Osteoblast (primary cell): ENCODE data around the gene METTL22. TPM values are rescaled to one million over a fixed set of nuclear protein-coding genes. Genes with fewer than 3 reads are reported as not detected.

Experiments used
- DNase-seq: peaks from one replicate; pipeline ENCODE4 v3.0.0; 2011; ENCODE audit warnings: low spot score, mixed read lengths; ENCODE audit not compliant: insufficient read length; ENCODE audit errors: missing footprints
- H2AFZ ChIP-seq: 2 replicates; pipeline ENCODE4 v1.6.0; 2011; ENCODE audit warnings: mild to moderate bottlenecking, low read length
- H3K27ac ChIP-seq: 2 replicates; pipeline ENCODE4 v1.5.1; 2011; ENCODE audit warnings: mild to moderate bottlenecking, low read depth, low read length, moderate library complexity
- H3K27me3 ChIP-seq: 2 replicates; pipeline ENCODE4 v1.6.0; 2012; ENCODE audit warnings: mild to moderate bottlenecking, control low read depth, inconsistent platforms, low read length, moderate library complexity; ENCODE audit not compliant: insufficient read depth
- H3K36me3 ChIP-seq: 2 replicates; pipeline ENCODE4 v1.5.1; 2011; ENCODE audit warnings: mild to moderate bottlenecking, low read length, control low read depth, moderate library complexity; ENCODE audit not compliant: insufficient read depth
- H3K4me1 ChIP-seq: 2 replicates; pipeline ENCODE4 v1.5.1; 2011; ENCODE audit warnings: mild to moderate bottlenecking, low read length, control low read depth, moderate library complexity; ENCODE audit not compliant: insufficient read depth
- H3K4me2 ChIP-seq: 2 replicates; pipeline ENCODE4 v1.6.0; 2011; ENCODE audit warnings: mild to moderate bottlenecking, low read length; ENCODE audit not compliant: insufficient read depth
- H3K4me3 ChIP-seq: fragments of 200-600 bp; sonication (generic); 3 replicates; pipeline ENCODE4 v1.5.1; 2012; ENCODE audit warnings: mild to moderate bottlenecking, low read length, inconsistent platforms; ENCODE audit not compliant: insufficient read depth
- H3K79me2 ChIP-seq: 2 replicates; pipeline ENCODE4 v1.6.0; 2012; ENCODE audit warnings: mild to moderate bottlenecking, low read length, control low read depth, inconsistent platforms; ENCODE audit not compliant: insufficient read depth
- H3K9me3 ChIP-seq: 2 replicates; pipeline ENCODE4 v1.5.1; 2011; ENCODE audit warnings: low read depth, low read length, control low read depth
- H4K20me1 ChIP-seq: 2 replicates; pipeline ENCODE4 v1.6.0; 2012; ENCODE audit warnings: mild to moderate bottlenecking, low read length, control low read depth; ENCODE audit not compliant: insufficient read depth
- total RNA-seq: library from RNA; depleted of rRNA; stranded (reverse); fragments of >200 nt; gene quantifications from 2 replicates; pipeline ENCODE4 v1.2.3, GENCODE V29; 2012
- TF ChIP-seq, protein P1 (sequence below): IDR thresholded peaks from 2 replicates; pipeline ENCODE4 v1.5.1; 2011; ENCODE audit warnings: mild to moderate bottlenecking, low read depth, low read length, moderate library complexity; ENCODE audit errors: extremely low read depth

METTL22 gene
- total RNA-seq, 1 donor = 46.0 TPM

DNA sequence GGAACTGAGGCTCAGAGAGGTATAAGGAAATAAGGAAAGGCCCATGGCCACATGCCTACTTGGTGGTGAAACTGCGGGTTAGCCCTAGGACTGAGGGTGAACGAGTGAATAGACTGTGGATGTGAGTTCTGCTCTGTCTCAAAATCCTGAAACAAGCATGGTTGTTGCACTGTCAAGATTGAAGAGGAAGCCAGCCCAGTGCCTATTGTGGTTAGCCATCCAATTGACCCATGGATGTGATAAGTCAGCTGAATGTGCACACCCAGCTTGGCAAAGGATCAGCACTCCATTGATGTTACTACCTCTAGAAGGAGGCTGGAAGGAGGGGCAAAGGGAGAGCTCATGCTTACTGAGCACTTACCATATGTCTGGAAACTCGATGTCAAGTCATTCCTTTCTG is 35.6 kb upstream of the METTL22 start:
- H2AFZ ChIP-seq = no peak overlapping the region
- H3K27ac ChIP-seq = no peak overlapping the region
- TF ChIP-seq, protein P1, sequence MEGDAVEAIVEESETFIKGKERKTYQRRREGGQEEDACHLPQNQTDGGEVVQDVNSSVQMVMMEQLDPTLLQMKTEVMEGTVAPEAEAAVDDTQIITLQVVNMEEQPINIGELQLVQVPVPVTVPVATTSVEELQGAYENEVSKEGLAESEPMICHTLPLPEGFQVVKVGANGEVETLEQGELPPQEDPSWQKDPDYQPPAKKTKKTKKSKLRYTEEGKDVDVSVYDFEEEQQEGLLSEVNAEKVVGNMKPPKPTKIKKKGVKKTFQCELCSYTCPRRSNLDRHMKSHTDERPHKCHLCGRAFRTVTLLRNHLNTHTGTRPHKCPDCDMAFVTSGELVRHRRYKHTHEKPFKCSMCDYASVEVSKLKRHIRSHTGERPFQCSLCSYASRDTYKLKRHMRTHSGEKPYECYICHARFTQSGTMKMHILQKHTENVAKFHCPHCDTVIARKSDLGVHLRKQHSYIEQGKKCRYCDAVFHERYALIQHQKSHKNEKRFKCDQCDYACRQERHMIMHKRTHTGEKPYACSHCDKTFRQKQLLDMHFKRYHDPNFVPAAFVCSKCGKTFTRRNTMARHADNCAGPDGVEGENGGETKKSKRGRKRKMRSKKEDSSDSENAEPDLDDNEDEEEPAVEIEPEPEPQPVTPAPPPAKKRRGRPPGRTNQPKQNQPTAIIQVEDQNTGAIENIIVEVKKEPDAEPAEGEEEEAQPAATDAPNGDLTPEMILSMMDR = no peak
- H3K4me3 ChIP-seq = no peak overlapping the region
- H4K20me1 ChIP-seq = no peaks in the 10 kb centered on the region
- H3K27me3 ChIP-seq = peaks cover 21% of the 10 kb centered on the region
- no peaks in the 10 kb centered on the region for H3K9me3 ChIP-seq
- no peaks in the 10 kb centered on the region for H3K4me1 ChIP-seq
- no peaks in the 10 kb centered on the region for H3K79me2 ChIP-seq
- no peaks in the 10 kb centered on the region for H3K36me3 ChIP-seq
- no peak overlapping the region for H3K4me2 ChIP-seq
- no peak for DNase-seq

DNA sequence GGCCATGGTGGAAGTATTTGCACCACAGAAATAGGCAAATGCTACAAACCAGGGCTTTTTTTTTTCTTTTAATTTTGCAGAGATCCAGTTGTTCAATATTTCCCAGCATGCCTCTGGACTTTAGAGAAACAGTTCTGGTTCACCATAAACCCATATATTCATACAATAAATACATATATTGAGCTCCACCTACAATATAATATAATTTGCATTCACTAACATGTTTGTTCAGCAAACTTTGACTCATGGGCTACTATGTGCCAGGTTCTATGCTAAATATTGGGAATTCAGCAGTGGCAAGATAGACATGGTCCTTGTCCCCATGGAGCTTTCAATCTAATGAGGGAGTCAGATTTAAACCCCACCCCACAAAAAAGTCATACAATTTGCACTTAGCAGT is 34.4 kb upstream of the METTL22 start:
- TF ChIP-seq, protein P1 = no peak
- H3K36me3 ChIP-seq = no peaks in the 10 kb centered on the region
- DNase-seq = no peak
- peaks cover 21% of the 10 kb centered on the region for H3K27me3 ChIP-seq
- H3K4me3 ChIP-seq = no peak overlapping the region
- H3K4me2 ChIP-seq = no peak overlapping the region
- no peaks in the 10 kb centered on the region for H3K9me3 ChIP-seq
- H3K27ac ChIP-seq = no peak overlapping the region
- no peaks in the 10 kb centered on the region for H3K4me1 ChIP-seq
- H3K79me2 ChIP-seq = no peaks in the 10 kb centered on the region
- no peaks in the 10 kb centered on the region for H4K20me1 ChIP-seq
- H2AFZ ChIP-seq = no peak overlapping the region

DNA sequence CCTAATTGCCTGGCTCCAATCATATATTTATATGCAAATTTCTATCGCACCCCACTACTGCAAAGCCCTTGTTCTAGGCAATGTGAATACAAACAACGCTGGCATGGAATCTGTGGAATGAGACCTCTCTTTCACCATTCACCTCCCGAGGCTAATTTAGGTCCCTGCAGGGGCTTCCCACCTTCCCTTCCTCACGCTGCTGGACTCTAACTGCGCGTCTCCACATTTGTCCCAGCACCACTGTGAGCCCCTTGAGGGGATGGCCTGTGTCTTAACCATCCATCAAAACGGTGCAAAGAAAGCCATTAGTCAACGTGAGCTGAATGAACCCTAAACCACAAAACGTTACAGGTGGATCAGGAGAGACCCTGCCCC is 32.8 kb upstream of the METTL22 start:
- H3K9me3 ChIP-seq = no peaks in the 10 kb centered on the region
- no peak overlapping the region for H2AFZ ChIP-seq
- H3K4me2 ChIP-seq = no peak overlapping the region
- H4K20me1 ChIP-seq = no peaks in the 10 kb centered on the region
- no peaks in the 10 kb centered on the region for H3K4me1 ChIP-seq
- TF ChIP-seq, protein P1 = no peak
- no peaks in the 10 kb centered on the region for H3K36me3 ChIP-seq
- DNase-seq = no peak
- no peaks in the 10 kb centered on the region for H3K79me2 ChIP-seq
- H3K27ac ChIP-seq = no peak overlapping the region
- H3K4me3 ChIP-seq = no peak overlapping the region
- peaks cover 21% of the 10 kb centered on the region for H3K27me3 ChIP-seq

DNA sequence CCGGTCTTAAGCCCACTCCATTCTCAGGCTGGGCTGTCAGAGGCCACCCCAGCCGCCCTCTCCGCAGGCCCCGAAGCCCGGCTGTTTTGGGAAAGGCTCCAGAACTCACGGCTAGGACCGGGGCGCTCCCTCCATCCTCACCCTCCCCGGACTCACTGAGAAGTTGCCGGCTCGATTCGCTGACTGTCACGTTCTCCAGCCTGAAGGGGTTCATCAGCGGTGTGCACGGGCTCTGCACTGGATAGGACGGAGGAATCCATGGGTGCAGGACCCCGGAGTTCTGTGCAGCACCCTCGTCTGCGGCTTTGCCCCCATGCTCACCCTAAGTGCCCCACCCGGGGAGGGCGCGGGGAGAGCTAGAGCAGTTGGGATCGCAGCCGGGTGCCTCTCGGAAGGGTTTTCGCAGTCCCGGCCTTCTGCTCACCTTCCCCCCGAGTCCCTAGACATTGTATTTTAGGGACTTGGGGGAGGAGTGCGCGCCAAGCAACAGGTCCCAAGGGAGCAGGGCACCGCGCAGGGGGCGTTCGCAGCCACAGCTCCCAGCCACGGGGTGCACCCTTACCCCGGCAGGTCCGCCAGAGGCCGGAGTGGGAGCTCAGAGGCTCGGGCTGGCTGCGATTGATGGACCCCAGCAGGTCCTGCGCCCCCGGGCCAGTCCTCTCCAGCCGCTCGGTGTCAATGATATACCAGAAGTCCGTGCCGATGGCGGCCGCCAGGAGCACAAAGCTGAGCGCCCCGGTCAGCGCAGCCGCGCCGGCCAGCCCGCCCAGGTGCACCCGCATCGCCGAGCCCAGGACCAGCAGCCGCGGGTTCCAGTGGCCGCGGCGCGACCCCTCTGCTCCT is 32.2 kb upstream of the METTL22 start:
- H3K4me1 ChIP-seq = no peaks in the 10 kb centered on the region
- no peak overlapping the region for H2AFZ ChIP-seq
- no peak for DNase-seq
- H4K20me1 ChIP-seq = no peaks in the 10 kb centered on the region
- H3K9me3 ChIP-seq = no peaks in the 10 kb centered on the region
- no peak overlapping the region for H3K4me2 ChIP-seq
- peaks cover 21% of the 10 kb centered on the region for H3K27me3 ChIP-seq
- H3K4me3 ChIP-seq = no peak overlapping the region
- no peak overlapping the region for H3K27ac ChIP-seq
- TF ChIP-seq, protein P1 = no peak
- H3K79me2 ChIP-seq = no peaks in the 10 kb centered on the region
- H3K36me3 ChIP-seq = no peaks in the 10 kb centered on the region
